Kidney (tissue), 14 donors: Measurements from ENCODE around the gene ATP5MK. TPM values are rescaled to one million over a fixed set of nuclear protein-coding genes. Genes with fewer than 3 reads are reported as not detected.
"Not testable (repeated sequence)": the region's sequence is repeated elsewhere in the genome, so short reads cannot be mapped to it uniquely, and the experiment has no call there.

ENCODE experiments used
- DNase-seq, 5 donors: peaks; one replicate each; pipeline ENCODE4 v3.0.0-alpha.2; 2013 to 2020
- FAIRE-seq: peaks from 2 replicates; lab custom pipeline; 2012; peaks lifted over from hg19 to GRCh38; lab: Jason Lieb, UNC
- H3K27ac ChIP-seq, 2 donors: one replicate each; pipeline ENCODE4 v1.7.0; 2013; ENCODE audit warnings: low read depth in 2 of 2, low read length in 2 of 2, inconsistent platforms in 1 of 2
- H3K27me3 ChIP-seq: one replicate; pipeline ENCODE4 v1.7.1; 2013; ENCODE audit warnings: low read length, inconsistent platforms; ENCODE audit not compliant: control insufficient read depth, insufficient read depth
- H3K36me3 ChIP-seq, 3 donors: one replicate each; pipeline versions ENCODE4 v1.7.0 to v1.7.1; 2013; ENCODE audit warnings: low read length in 3 of 3, control low read depth in 1 of 3, inconsistent platforms in 1 of 3; ENCODE audit not compliant: insufficient read depth in 3 of 3, control insufficient read depth in 2 of 3
- H3K4me1 ChIP-seq, 3 donors: one replicate each; pipeline versions ENCODE4 v1.7.0 to v1.7.1; 2013; ENCODE audit warnings: low read length in 3 of 3, inconsistent platforms in 1 of 3, low read depth in 1 of 3; ENCODE audit not compliant: control insufficient read depth in 2 of 3, insufficient read depth in 2 of 3
- H3K4me3 ChIP-seq, 3 donors: one replicate each; pipeline versions ENCODE4 v1.7.0 to v1.8.1; 2013; ENCODE audit warnings: low read length in 3 of 3, control low read depth in 1 of 3, inconsistent platforms in 1 of 3
- H3K9ac ChIP-seq, 3 donors: one replicate each; pipeline versions ENCODE4 v1.7.0 to v1.7.1; 2013; ENCODE audit warnings: low read length in 3 of 3, control low read depth in 1 of 3, inconsistent platforms in 1 of 3
- H3K9me3 ChIP-seq, 3 donors: one replicate each; pipeline versions ENCODE4 v1.7.0 to v1.7.1; 2013; ENCODE audit warnings: low read length in 3 of 3, control low read depth in 1 of 3, inconsistent platforms in 1 of 3; ENCODE audit not compliant: control insufficient read depth in 2 of 3, insufficient read depth in 1 of 3
- CTCF ChIP-seq: IDR thresholded peaks from 3 replicates; pipeline ENCODE4 v1.5.1; 2012; ENCODE audit warnings: mild to moderate bottlenecking, moderate library complexity, borderline replicate concordance; ENCODE audit not compliant: insufficient read depth; ENCODE audit errors: extremely low read depth
- intact Hi-C: fragments of 100-400 bp; cut with DNase I; formaldehyde crosslinking; loops from one replicate; pipeline ENCODE4 v1.11.1; 2022
- polyA plus RNA-seq: library from polyadenylated mRNA; stranded (reverse); fragments of 350-450 nt; fragmentation: Illumina TruSeq; extraction: RNeasy Lipid Tissue Mini Kit (QIAGEN cat#74804); gene quantifications from one replicate; pipeline ENCODE4 v1.2.3, GENCODE V29; 2014; ENCODE audit warnings: low read depth, low replicate concordance; ENCODE audit not compliant: insufficient read depth
- total RNA-seq: library from RNA; stranded (reverse); fragmentation: NEBNext Ultra II Directional; extraction: Animal tissue kit (Norgen Biotek cat#: 25700); gene quantifications from one replicate; pipeline ENCODE4 v1.2.1, GENCODE V29; 2021
- donor health status: control.
- donor health status: control.
- donor health status: control.
- donor health status: control.
- donor health status: control.
- donor health status: DM: yes; HTN: yes; CAD: no.
- donor health status: Normal renal cell carcinoma (clear cell type).

ATP5MK gene
- total and polyA plus RNA-seq, 2 donors from 2014 or later = 265 to 1,143 TPM

- no peak for TF ChIP-seq CTCF
- Histone ChIP-seq H3K4me1 (no peaks in the 10 kb centered on the region), H3K36me3 (no peaks in the 10 kb centered on the region), H3K9me3 (no peaks in the 10 kb centered on the region), H3K27me3 (no peaks in the 10 kb centered on the region), H3K9ac (no peak overlapping the region), H3K27ac (no peak overlapping the region), H3K4me3 (no peak overlapping the region)
- DNase-seq = no peak
- intact Hi-C loops = no loop called here
- FAIRE-seq = no peak
Observed at GRCh38 chr10:103355906-103356599, 40.2 kb downstream of the ATP5MK start.

DNA sequence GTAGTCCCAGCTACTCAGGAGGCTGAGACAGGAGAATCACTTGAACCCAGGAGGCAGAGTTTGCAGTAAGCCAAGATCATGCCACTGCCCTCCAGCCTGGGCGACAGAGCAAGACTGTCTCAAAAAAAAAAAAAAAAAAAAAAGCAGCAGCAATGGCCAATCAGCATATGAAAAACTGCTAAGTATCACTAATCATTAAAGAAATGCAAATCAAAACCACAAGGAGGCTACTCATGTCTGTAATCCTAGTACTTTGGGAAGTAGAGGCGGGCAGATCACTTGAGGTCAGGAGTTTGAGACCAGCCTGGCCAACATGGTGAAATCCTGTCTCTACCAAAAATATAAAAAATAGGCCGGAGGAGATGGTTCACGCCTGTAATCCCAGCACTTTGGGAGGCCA lies 41.7 kb downstream of the ATP5MK start:
- FAIRE-seq, intact Hi-C loops, H3K4me3 ChIP-seq, H3K27ac ChIP-seq, DNase-seq, H3K36me3 ChIP-seq, H3K27me3 ChIP-seq, H3K9me3 ChIP-seq, H3K4me1 ChIP-seq, H3K9ac ChIP-seq: not testable (repeated sequence)

DNA sequence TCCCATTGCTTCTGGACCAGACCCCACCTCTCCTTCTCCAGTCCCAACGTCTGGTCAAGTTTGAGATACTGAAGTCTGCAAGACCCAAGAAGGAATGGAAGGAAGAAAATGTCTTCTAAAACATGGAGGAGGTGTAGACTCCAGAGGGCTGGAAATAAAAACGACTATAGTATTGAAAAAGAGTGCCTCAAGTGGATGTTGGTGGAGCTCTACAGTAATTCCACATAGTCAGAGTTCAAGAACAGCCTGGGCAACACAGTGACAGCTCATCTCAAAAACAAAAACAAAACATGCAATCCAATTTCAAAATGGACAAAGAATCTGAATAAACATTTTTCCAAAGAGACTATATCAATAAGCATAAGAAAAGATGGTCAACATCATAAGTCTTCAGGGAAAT lies 43.0 kb downstream of the ATP5MK start:
- Histone ChIP-seq H3K36me3 (no peaks in the 10 kb centered on the region), H3K9me3 (no peaks in the 10 kb centered on the region), H3K4me3 (no peak overlapping the region), H3K27ac (no peak overlapping the region), H3K4me1 (peaks cover 0 to 2% (median 0%) of the 10 kb centered on the region in 3 donors), H3K9ac (no peak overlapping the region), H3K27me3 (no peaks in the 10 kb centered on the region)
- FAIRE-seq = no peak
- intact Hi-C loops = no loop called here
- TF ChIP-seq CTCF = no peak
- no peak for DNase-seq

GRCh38 chr10:103350517-103351260 lies 45.6 kb downstream of the ATP5MK start, which contains the start of gene PCGF6:
TSS of gene PCGF6 (minus strand) at chr10:103351140. CDS start at chr10:103351066, 74 bp downstream.
- peak; percentile 91 to 96 (median 92) for DNase-seq
- peak within 1 kb of the TSS; percentile 59 to 72 (median 67) for H3K4me3 ChIP-seq
- FAIRE-seq = no peak
- peaks cover 0 to 2% (median 0%) of the 10 kb centered on the region in 3 donors for H3K4me1 ChIP-seq
- H3K9me3 ChIP-seq = no peaks in the 10 kb centered on the region
- intact Hi-C loops = no loop called here
- peak within 1 kb of the TSS; percentile 69 to 85 (median 77) for H3K9ac ChIP-seq
- peak within 1 kb of the TSS; percentile 41 to 64 for H3K27ac ChIP-seq
- H3K36me3 ChIP-seq = peaks cover 0 to 4% (median 0%) of the 10 kb centered on the region in 3 donors
- H3K27me3 ChIP-seq = no peaks in the 10 kb centered on the region
- TF ChIP-seq CTCF = no peak
